KG1 (cell line): ENCODE results near the gene EXOSC7.
"Not testable (repeated sequence)": the region's sequence is repeated elsewhere in the genome, so short reads cannot be mapped to it uniquely, and the experiment has no call there.

ENCODE experiments used
- DNase-seq: peaks from one replicate; lab custom pipeline; 2025; lab: John Stamatoyannopoulos, UW

EXOSC7 gene

DNA sequence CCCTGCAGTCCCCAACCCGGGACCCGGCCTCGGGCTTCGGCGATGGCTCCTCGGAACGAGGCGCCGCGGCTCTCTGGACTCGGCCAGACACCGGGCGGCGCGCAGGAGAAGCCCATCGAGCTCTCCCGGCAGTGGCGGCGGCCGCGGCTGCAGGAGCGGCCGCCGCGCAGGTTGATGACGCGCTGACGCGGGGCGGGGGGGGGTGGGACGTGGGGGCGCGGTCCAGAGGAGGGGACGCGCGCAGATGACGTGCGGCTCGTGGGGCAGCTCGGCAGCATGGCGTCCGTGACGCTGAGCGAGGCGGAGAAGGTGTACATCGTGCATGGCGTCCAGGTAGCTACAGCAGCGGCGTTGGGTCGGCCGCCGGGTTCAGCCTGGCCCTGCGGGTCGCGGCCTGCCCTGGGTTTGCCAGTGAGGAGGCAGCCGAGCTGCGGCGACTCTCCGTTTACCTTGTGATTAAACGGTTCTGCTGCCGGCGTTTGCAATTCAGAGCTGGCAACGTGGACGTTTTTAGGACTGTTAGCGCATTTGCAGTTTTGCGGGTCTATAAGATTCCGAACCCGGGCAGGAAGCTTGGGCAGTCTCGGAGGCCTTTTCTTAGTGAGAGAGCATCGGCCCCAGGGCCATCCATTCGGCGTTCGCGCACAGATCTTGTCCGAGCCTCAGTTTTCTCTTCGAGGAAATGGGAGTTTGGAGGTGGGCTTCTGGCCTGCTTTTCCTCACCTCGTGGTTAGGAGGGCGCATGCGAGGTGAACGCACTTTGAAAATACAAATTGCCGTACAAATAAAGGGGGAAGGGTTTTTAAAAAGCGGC lies at the start of gene EXOSC7, which contains the start of gene ZDHHC3:
Gene EXOSC7 (plus strand): TSS at position 243 of the 814 bp plus-strand sequence. CDS start 34 bp downstream, at position 277.
Gene ZDHHC3 (minus strand): TSS at position 173 of the 814 bp plus-strand sequence. CDS start 16,738 bp downstream, outside the sequence.
- peak; percentile 64 for DNase-seq

DNA sequence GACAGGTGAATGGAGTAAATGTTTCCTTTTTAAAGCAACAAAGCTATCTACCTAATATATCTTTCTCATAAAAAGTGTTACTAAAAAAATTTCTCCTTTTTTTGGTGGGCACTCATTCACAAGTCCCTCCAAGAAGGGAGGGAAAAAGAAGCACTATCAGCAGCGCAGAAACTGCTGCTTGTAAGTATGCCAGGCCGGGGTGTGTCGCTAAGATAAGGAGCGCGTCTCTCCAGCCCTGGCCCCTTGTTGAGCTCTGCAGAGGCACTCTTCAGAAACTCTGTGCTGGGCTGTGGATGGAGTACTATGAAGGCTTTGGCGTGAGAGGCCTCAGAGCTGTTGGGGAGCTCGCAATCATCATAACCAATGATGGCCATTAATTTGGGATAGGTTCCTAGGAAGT lies 49.1 kb upstream of the EXOSC7 start:
- DNase-seq = no peak

DNA sequence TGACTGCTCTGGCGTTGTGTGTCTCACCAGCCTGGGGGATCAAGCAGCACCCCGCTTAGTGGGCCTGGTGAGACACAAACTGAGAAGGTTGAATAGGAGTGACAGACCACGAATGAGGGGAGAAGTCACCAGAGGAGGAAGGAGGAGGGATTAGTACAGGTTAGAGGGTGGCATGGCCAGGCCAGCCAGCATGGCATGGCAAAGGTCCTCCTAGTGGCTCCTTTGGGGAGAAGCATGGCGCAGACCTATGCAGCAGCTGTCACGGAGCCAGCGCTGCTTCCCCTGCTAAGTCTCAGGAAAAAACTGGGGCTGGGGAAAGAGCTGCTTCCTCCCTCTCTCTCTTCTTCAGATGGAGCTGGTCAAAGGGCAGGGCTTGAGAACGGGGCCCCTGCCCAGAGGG lies 48.7 kb upstream of the EXOSC7 start:
- DNase-seq = no peak

DNA sequence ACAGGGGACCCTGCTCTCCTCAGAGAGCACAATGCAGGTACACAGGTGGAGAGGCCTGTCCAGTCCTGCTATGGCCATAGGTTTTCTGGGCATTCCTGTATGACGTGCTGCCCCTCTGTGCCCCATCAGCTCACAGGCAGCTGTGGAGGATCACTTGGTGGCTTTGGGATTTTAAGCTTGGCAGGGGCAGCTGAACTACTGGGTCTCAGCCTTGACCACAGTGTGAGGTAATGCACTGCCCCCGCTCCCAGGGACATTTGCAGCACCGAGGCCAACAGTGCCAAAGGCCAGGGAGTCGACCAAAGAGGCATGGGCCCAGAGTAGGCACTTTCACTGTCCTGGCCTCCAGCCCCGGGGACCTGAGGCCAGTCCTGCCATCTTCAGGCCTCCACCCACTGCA lies 46.3 kb upstream of the EXOSC7 start:
- DNase-seq = no peak

DNA sequence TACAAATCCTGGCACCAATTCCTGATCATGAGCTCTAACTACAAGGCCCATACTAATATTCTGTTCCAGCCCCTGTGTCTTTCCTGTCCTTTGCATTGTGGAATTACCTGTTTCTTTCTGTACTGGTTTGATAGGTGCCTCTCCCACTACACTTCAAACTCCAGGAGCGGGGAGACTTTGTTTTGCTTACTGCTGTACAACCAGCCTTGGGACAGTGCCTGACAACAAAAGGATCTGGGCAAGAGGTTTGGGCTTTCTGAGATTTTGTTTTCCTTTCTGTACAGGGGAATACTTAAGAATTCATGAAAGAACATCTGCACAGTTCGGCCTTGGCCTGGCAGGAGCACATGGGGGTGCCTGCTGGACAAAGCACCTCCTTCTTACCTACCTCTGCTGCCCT lies 45.1 kb upstream of the EXOSC7 start:
- DNase-seq = no peak

DNA sequence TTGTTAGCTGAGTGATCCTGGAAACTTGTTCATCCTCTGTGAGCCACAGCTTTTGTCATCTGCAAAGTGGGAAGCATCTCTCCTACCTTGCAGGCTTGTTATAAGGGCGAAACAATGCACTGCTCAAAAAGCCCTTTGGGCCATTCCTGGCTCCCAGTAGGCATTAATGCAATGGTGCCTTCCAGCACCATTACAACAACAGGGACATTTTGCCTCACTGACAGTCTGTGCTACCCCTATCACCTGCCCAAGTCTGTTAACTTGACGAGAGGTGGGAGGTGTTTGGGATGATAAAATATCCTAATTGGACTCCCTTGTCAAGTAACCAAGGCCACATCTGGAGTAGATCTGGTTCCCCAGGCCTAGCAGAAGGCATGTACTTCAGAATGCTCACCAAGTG lies 44.3 kb upstream of the EXOSC7 start:
- no peak for DNase-seq

DNA sequence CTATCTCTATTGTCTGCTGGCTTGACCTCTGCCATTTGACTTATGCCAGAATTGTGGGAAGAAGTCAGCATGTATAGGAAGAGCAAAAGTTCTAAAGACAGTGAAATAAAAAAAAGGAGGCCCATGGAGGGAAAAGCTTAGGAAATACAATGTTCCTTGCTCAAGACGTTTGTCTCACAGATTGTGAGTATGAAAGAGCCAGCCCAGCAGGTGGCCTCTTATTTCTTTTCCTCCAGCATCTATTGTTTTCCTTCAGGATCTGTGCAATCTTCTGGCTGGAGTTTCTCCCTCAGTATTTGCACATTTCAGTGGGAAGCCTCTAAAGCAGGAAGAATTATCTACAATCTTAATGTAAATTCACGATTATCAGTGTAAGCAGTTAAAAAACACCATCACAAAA lies 43.8 kb upstream of the EXOSC7 start:
- no peak for DNase-seq

DNA sequence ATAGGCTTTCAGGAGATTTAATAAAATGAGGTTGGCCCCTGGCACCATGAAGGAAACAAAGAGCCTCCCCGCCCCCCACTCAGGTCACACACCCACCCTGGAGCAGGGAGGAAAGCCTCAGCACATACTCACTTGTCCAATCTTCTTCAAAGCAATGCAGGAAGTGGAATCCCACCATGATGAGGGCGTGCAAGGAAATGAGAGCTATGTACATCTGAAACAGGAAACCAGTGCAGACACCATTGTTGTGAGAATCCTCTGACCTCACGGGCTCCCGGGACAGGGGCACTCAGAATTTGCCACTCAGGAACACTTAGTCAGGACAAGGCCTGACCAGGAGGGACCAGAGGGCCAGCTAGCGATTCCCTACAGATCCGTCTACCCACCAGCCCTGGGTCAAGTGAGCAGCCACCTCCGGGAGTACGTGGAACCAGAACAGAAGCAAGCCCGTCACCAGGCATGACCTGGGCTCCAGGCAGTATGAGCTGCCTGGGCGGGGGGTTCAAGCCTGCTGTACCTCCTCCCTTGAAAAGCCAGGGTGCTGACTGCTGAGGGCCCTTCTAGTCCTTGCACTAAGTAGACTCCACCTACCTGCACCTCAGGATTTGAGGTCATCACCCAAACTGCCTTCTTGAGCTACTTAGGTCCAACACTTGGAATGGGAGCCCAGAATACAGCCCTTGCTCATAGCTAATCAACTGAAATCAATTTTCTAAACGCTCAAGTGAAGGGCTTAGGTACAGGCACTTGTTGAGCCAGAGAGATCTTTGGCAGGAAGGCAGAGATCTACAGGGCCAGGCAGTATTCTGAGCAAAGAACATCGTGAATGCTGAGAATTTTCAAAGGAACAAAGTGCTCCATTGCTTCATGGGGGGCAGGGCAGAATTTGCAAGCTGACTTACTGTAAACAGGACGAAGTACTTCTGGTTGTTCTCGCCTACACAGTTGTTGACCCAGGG lies 42.8 kb upstream of the EXOSC7 start:
- DNase-seq = no peak

DNA sequence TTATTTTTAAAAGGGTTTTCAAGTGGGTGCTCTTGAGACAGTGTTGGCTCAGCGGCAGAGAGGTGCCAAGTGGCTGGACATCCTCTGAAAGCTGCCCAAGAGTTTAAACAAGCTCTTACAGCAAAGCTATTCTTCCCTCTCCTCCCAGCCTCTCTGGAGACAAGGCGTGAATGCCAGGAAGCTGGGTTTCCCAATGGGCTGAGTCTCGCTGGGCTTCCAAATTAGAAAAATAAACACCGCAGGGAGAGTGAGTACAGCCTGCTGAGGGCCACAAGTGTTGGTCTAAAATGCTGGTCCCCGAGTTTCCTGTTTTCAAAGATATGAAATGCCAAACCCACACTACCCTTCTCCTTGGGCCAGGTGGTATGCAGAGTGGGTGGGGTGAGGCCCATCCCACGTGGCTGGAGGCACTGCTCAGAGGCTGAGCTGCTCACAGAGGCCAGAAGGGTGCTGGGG lies 36.4 kb upstream of the EXOSC7 start:
- DNase-seq = no peak

DNA sequence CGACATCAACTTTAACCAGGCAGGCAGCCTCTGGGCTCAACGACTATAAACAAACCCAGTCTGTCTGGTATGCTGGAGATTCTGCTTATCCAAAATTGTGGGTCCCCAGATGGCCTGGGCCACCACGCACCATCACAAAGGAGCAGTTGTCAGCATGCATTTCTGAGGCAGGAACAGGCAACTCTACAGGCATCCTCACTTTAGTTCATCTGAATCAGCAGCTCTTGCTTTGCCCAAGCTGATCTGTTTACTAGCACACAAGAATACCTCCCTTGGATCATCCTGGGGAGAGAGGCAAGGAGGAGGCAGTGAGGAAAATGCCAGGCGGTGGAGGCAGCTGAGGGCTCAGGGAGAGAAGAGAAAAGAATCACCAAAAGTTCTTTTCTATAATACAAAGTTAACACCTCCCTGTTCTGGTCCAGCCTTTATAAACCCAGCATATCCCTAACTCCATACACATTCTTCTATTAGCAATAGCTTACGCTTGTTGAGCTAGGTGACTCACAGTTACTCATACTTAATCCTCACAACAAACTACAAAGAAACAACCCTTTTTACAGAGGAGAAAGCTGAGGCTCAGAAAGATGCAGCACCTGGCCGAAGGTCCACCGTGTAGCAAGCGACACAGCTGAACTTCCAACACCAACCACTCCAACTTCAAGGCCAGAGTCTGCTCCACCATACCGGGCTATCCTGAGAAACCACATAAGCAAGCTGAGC lies 33.7 kb upstream of the EXOSC7 start:
- no peak for DNase-seq

DNA sequence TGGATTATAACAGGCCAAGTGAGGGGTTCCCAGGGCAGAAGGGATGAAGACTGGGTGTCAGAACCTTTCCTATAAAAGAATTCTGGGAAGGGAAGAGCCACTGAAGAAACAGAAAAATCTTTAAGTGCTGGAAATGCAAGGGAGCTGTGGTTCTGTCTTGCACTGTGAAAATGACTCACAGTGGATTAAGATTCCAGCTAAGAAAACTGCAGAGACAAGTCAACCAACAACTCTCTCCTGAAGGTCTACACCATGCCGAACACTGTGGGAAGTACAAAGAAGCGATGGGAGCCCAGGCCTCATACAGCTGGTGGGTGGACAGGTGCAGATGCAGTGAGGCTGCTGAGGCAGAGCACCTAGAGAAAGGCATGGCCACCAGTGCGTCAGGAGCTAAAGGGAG lies 27.8 kb upstream of the EXOSC7 start:
- no peak for DNase-seq

DNA sequence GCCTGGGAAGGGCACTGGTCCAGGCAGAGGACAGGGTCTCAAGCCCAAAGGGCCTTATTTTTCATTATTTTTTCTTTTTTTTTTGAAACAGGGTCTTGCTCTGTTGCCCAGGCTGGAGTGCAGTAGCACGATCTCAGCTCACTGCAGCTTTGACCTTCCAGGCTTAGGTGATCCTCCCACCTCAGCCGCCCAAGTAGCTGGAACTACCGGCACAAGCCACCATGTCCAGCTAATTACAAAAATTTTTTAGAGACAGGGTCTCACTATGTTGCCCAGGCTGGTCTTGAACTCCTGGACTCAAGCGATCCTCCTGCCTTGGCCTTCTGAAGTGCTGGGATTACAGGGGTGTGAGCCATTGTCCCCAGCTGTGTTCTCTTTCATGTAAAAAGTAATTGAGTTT lies 26.3 kb upstream of the EXOSC7 start:
- not testable (repeated sequence) for DNase-seq

DNA sequence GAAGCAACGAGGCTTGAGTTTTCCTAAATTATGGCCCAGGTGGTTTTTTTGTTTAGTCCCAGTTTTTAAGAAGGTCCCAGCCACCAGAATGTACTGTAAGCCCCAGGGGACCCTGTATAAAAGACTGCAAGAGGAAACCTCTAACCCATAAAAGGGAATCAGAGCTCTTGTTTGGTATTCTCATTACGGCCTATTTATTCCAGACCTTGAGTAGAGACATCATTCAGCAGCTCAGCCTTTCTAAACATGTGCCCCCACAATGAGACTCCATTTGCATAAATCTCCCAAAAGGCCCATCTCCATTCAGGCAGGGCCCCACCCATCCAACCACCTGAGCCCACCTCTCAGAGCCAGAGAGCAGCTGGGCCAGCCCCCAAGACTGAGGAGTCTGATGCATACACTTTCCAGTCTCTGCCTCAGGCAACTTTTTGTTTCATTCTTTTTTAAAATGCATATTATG lies 25.7 kb upstream of the EXOSC7 start:
- no peak for DNase-seq

DNA sequence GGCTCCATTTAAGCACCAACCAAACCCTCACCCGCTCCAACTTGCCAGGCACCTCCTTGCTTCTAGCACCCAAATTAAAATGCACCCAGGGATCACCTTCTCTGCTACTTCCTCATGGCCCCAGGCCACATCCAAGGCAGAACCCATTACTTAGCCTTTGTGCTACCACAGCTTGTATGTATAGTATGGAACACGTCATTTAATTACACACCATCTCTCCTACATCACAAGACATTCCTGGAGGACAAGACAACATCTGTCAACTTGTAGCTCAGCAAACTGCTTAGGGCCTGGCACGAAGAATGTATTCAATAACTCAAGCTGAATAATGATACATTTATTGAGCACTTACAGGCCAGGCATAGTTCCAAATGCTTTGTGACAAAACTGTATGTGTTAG lies 23.4 kb upstream of the EXOSC7 start:
- no peak for DNase-seq

DNA sequence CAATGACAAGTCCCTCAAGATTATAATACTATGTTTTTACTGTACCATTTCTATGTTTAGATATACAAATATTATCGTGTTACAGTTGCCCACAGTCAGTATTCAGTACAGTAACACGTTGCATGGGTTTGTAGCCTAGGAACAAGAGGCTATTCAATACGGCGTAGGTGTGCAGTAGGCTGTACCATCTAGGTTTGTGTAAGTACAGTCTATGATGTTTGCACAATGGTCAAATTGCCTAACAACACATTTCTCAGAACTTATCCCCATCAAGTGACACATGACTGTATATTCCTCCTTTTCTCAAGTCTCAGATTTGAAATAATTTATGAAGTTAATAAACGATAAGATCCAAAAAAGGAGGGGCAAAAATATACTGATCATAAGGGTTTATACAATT lies 21.7 kb upstream of the EXOSC7 start:
- no peak for DNase-seq

DNA sequence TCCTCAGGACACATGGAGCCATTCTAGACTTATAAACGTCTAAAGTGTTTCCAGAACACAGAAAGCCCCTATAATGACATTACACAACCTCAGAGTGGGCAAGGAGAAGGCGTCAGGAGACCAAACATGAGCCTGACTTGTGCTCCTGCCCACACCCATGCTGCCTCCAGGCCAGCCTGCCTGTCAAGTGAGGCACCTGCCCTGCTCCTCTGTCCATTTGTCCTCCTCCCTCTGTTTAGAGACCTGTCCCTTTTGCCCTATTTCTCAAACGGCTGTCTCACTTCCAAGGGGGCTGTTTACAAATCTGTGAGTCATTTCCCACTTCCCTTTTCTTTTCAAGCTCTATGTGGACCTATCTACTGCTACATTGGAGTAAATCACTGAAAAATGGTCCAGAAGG lies 21.1 kb upstream of the EXOSC7 start:
- DNase-seq = no peak

DNA sequence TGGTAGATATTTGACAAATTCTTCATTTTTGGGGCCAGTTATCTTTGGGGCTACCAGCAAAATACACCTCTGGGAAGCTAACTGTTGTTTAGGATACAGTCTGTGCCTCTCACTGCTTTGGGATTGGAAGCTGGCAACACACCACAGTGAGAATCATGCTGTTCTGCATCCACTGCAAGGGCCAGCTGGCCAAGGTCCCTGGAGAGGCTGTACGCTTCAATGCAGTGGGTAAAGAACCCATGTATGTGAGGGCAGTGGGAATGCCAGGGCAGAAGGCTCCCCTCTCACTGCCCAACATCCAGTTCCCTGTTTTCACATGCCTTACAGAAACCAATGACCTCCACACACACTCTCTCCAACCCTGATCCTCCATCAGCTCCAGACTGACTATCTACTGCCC lies 20.1 kb upstream of the EXOSC7 start:
- DNase-seq = no peak

DNA sequence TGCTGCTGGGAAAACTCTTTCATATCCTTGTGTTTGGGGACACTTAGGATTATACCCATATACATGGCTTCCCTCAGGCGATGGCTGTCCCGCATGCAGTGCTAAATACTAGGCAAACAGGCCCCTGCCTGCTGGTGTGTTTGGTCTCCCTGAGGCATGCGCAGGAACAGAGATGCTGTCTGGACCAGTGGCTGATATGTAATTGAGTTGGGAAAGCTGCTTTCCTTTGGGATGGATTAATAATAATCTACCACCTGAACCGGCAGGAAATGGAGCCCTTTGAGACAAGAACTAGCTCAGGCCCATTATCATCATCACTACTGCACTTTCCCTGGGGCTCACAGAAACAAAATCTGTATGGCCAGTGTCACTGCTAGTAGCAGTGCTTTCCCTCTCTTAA lies 18.1 kb upstream of the EXOSC7 start:
- DNase-seq = no peak

DNA sequence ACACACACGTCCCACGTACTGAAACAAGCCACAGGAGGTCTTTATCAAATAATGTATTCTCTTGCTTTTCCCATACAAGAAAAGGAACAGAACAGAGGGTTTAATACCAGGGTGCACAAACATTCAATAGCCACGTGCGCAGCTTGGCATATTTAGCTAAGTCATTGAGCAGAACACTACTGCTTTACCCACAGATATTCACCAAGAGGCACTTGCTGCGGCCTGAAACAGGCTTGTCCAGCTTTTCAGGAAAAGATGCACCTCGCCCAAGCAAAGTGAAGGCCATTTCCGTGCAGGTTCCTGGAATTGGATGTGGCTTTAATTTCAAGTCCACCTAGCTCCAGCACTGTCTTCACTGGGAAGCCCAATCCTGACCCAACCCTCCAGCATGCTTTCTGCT lies 17.7 kb upstream of the EXOSC7 start:
- DNase-seq = no peak

DNA sequence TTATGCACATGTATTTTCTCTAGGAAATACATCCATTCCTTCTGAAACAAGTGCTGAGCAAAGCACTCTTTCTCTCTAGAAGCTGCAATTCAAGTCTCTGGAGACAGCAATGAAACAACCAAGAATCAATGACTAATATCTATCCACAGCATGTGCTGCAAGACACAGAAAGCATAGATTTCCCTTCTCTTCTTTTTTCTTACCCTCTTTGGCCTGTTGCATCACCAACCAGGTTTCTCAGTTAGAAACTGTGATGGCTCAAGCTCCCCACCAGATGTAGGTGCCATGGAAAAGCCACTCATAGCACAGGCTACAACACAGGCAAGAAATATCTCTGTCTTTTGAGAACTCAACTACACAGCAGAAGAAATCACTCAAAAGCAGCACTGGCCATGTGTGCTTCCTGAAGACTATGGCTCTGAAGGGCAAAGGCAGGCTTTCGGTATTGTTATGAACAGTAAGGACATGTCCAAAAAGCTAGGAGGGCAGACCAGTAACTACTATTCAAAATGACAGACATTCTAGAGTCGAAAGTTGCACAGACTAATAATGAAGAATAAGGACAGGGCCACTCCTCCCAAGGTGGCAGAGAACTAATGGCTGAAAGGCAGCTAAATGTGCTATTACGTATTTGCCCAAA lies 15.5 kb upstream of the EXOSC7 start:
- DNase-seq = no peak

DNA sequence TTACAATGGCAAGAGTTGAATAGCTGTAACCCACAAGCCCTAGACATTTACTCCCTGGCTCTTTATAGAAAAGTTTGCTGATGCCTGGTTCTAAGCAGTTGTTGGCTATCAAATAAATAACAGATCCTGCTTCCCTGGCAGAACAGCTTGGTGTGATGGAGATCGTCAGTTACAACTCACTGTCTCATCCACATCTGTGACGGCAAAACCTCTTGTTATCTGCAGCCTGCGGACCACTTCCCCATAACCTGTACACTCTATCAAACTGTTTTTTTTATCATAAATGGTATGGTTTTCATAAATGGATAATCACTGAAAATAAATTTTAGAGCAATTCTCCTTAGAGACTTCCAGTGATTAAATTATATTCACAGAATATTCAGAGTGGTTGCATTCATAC lies 14.2 kb upstream of the EXOSC7 start:
- DNase-seq = no peak
